ENCODE results near the gene BLVRB. TPM values are rescaled to one million over a fixed set of nuclear protein-coding genes. Genes with fewer than 3 reads are reported as not detected.

Gene BLVRB
- total and polyA plus RNA-seq, 9 of the 15 experiments (the other 6 are each of a cell fraction or from before 2014, with no cell fraction given): 81.1 to 749 (median 331) TPM

DNA sequence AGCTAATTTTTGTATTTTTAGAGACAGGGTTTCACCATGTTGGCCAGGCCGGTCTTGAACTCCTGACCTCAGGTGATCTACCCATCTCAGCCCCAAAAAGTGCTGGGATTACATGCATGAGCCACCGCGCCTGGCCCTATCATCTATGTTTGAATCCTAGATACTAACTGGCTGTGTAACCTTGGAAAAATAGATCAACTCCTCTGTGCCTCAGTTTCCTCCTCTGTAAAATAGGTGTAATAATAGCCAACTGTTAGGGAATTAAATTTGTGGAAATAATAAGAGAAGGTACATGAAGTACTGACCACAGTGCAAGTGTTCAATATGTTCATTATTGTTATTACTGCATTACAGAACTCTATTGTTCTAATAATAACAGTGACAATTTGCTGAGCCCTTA is 5.6 kb upstream of the BLVRB start:
- TF ChIP-seq FOXA3 (CRISPR knock-in tag; conservative IDR thresholded peaks at IDR 0.05 in 1 of 2, IDR thresholded peaks at IDR 0.05 in 1 of 2): no peak
- TF ChIP-seq RBM25 (IDR thresholded peaks at IDR 0.05; ENCODE audit: low read depth, low read length, severe bottlenecking): peak; percentile 51
- peak; percentile 71 for TF ChIP-seq BCOR (IDR thresholded peaks at IDR 0.05)
- TF ChIP-seq ADNP (tag; IDR thresholded peaks at IDR 0.05): peak; percentile 55; the same call in 1 of the 2 replicates
- CTCF ChIA-PET (ENCODE audit: low intra/inter-chr PET ratio): no interaction called here

DNA sequence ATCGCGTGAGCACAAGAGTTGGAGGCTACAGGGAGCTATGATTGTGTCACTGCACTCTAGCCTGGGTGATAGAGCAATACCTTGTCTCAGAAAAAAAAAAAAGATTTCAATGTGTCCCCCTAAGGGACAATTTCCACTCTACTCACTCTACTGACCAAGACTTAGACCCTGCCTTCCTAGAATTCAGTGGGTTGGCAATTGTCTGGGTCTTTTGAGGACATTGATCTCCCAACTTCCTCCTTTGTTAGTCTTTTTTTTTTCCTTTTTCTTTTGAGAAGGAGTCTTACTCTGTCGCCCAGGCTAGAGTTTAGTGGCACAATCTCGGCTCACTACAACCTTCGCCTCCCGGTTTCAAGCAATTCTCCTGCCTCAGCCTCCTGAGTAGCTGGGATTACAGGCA is 3.5 kb upstream of the BLVRB start:
- Histone ChIP-seq H3K9me1 (ENCODE audit: control insufficient read depth, insufficient read depth, low read length) (no peaks in the 10 kb centered on the region), H2AFZ (ENCODE audit: low read depth, low read length) (peak overlapping the region; percentile 50; the same call in 1 of the 2 replicates), H3K4me3 (no peak overlapping the region), H3K79me2 (ENCODE audit: control insufficient read depth, insufficient read depth, low read length) (peaks cover 21% of the 10 kb centered on the region), H3K27me3 (ENCODE audit: control insufficient read depth in 2 of 2, insufficient read depth in 2 of 2, low read length in 2 of 2) (no peaks in the 10 kb centered on the region), H3K4me2 (ENCODE audit: insufficient read depth, low read length) (no peak overlapping the region), H3K4me1 (replicated peaks in 1 of 2; ENCODE audit: control insufficient read depth in 2 of 2, insufficient read depth in 2 of 2, low read length in 2 of 2) (peaks cover 12 to 37% of the 10 kb centered on the region in 2 experiments; a peak in 4 of 5 replicates), H3K27ac (ENCODE audit: extremely low read depth, low read depth, low read length) (no peak overlapping the region), H3K9ac (ENCODE audit: insufficient read depth in 1 of 2, low read depth in 2 of 2, low read length in 2 of 2) (peak overlapping the region; percentile 4 to 14; a peak in 1 of 4 replicates), H4K20me1 (replicated peaks; ENCODE audit: control insufficient read depth, insufficient read depth, low read length) (no peaks in the 10 kb centered on the region), H3K36me3 (ENCODE audit: control insufficient read depth, insufficient read depth, low read length) (no peaks in the 10 kb centered on the region), H3K9me3 (replicated peaks; ENCODE audit: control insufficient read depth, insufficient read depth, low read depth, low read length) (no peaks in the 10 kb centered on the region; the same call in 1 of the 2 replicates)
- no peak for FAIRE-seq
- in situ Hi-C loops (cut with MboI): no loop called here
- intact Hi-C loops (cut with micrococcal nuclease): no loop called here
- POLR2A ChIA-PET: interaction anchor here (0.7 kb wide), 1 partner anchor 55 kb away, joined by 3 read pairs; no protein-coding TSS in a partner anchor
- no peak for ATAC-seq
- BruUV-seq (replicated peaks): no TSS peak
- DNase-seq (ENCODE audit: extremely low read depth in 1 of 4, low spot score in 3 of 4): no peak
- 78% methylated on average over 6 of the region's 6 CpGs for WGBS (ENCODE audit: insufficient coverage, low coverage, missing lambda C conversion rate)
- CTCF ChIA-PET (ENCODE audit: low intra/inter-chr PET ratio): no interaction called here
- TF ChIP-seq KLF1 (tag; IDR thresholded peaks at IDR 0.05) (no peak), ZNF197 (CRISPR knock-in tag; IDR thresholded peaks at IDR 0.05; ENCODE audit: low read depth) (no peak), RBBP5 (IDR thresholded peaks at IDR 0.05; ENCODE audit: borderline replicate concordance, insufficient read depth, low read length, poor library complexity, severe bottlenecking) (peak; percentile 32), ZC3H11A (IDR thresholded peaks at IDR 0.05; ENCODE audit: low read depth, low read length) (no peak), NCOR1 (IDR thresholded peaks at IDR 0.05) (no peak), ZNF282 (CRISPR knock-in tag; IDR thresholded peaks at IDR 0.05) (no peak), PURB (CRISPR knock-in tag; IDR thresholded peaks at IDR 0.05; ENCODE audit: low read depth) (no peak)
- TF ChIP-seq, protein P1, sequence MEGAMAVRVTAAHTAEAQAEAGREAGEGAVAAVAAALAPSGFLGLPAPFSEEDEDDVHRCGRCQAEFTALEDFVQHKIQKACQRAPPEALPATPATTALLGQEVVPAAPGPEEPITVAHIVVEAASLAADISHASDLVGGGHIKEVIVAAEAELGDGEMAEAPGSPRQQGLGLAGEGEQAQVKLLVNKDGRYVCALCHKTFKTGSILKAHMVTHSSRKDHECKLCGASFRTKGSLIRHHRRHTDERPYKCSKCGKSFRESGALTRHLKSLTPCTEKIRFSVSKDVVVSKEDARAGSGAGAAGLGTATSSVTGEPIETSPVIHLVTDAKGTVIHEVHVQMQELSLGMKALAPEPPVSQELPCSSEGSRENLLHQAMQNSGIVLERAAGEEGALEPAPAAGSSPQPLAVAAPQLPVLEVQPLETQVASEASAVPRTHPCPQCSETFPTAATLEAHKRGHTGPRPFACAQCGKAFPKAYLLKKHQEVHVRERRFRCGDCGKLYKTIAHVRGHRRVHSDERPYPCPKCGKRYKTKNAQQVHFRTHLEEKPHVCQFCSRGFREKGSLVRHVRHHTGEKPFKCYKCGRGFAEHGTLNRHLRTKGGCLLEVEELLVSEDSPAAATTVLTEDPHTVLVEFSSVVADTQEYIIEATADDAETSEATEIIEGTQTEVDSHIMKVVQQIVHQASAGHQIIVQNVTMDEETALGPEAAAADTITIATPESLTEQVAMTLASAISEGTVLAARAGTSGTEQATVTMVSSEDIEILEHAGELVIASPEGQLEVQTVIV (CRISPR knock-in tag; IDR thresholded peaks at IDR 0.05; ENCODE audit: borderline replicate concordance): no peak

More for the DNA sequence above, 5.6 kb upstream of the BLVRB start:
- H3K9me1 ChIP-seq (ENCODE audit: control insufficient read depth, insufficient read depth, low read length): no peaks in the 10 kb centered on the region
- no peak for ATAC-seq
- H2AFZ ChIP-seq (ENCODE audit: low read depth, low read length): no peak overlapping the region
- intact Hi-C loops (cut with micrococcal nuclease) (no loop called here), in situ Hi-C loops (cut with MboI) (no loop called here)
- WGBS (ENCODE audit: insufficient coverage, low coverage, missing lambda C conversion rate): 87% methylated on average over 3 of the region's 3 CpGs
- no peaks in the 10 kb centered on the region for H3K36me3 ChIP-seq (ENCODE audit: control insufficient read depth, insufficient read depth, low read length)
- POLR2A ChIA-PET: no interaction called here
- no peak overlapping the region for H3K4me2 ChIP-seq (ENCODE audit: insufficient read depth, low read length)
- H3K27ac ChIP-seq (ENCODE audit: extremely low read depth, low read depth, low read length): no peak overlapping the region
- H3K9me3 ChIP-seq (replicated peaks; ENCODE audit: control insufficient read depth, insufficient read depth, low read depth, low read length): no peaks in the 10 kb centered on the region; the same call in 1 of the 2 replicates
- no peaks in the 10 kb centered on the region for H3K27me3 ChIP-seq (ENCODE audit: control insufficient read depth in 2 of 2, insufficient read depth in 2 of 2, low read length in 2 of 2)
- BruUV-seq (replicated peaks): no TSS peak
- H3K9ac ChIP-seq (ENCODE audit: insufficient read depth in 1 of 2, low read depth in 2 of 2, low read length in 2 of 2): no peak overlapping the region
- DNase-seq (ENCODE audit: extremely low read depth in 1 of 4, low spot score in 3 of 4): no peak
- H4K20me1 ChIP-seq (replicated peaks; ENCODE audit: control insufficient read depth, insufficient read depth, low read length): no peaks in the 10 kb centered on the region
- H3K79me2 ChIP-seq (ENCODE audit: control insufficient read depth, insufficient read depth, low read length): peaks cover 3% of the 10 kb centered on the region; the same call in 2 of the 3 replicates
- H3K4me3 ChIP-seq: no peak overlapping the region
- H3K4me1 ChIP-seq (replicated peaks in 1 of 2; ENCODE audit: control insufficient read depth in 2 of 2, insufficient read depth in 2 of 2, low read length in 2 of 2): peaks cover 10 to 27% of the 10 kb centered on the region in 2 experiments; a peak in 4 of 5 replicates
- FAIRE-seq: no peak

All from K562 (cell line).